Neural progenitor cell (in vitro differentiated cells): Measurements from ENCODE around the gene CFAP221. TPM values are rescaled to one million over a fixed set of nuclear protein-coding genes. Genes with fewer than 3 reads are reported as not detected.

Experiments
- DNase-seq: peaks from one replicate; pipeline ENCODE4 v3.0.0-alpha.2; 2016; ENCODE audit warnings: low spot score
- H2AFZ ChIP-seq: fragments of 200-600 bp; sonication (generic); replicated peaks from 2 replicates; pipeline ENCODE4 v1.6.1; 2016; ENCODE audit warnings: antibody characterized with exemption
- H3F3A ChIP-seq: fragments of 200-600 bp; sonication (generic); 2 replicates; pipeline ENCODE4 v1.6.1; 2016; ENCODE audit warnings: antibody characterized with exemption, low read depth
- H3K27ac ChIP-seq: fragments of 200-600 bp; sonication (generic); 2 replicates; pipeline ENCODE4 v1.5.1; 2016; ENCODE audit warnings: mild to moderate bottlenecking
- H3K27me3 ChIP-seq: fragments of 200-600 bp; sonication (generic); 2 replicates; pipeline ENCODE4 v1.6.1; 2016; ENCODE audit warnings: mild to moderate bottlenecking, moderate library complexity
- H3K36me3 ChIP-seq: fragments of 200-600 bp; sonication (generic); 2 replicates; pipeline ENCODE4 v1.5.1; 2016
- H3K4me1 ChIP-seq: fragments of 200-600 bp; sonication (generic); 2 replicates; pipeline ENCODE4 v1.6.1; 2016; ENCODE audit warnings: mixed run types
- H3K4me2 ChIP-seq: fragments of 200-600 bp; sonication (generic); 2 replicates; pipeline ENCODE4 v1.6.1; 2016
- H3K4me3 ChIP-seq: fragments of 200-600 bp; sonication (generic); 2 replicates; pipeline ENCODE4 v1.5.1; 2016
- H3K79me2 ChIP-seq: fragments of 200-600 bp; sonication (generic); 2 replicates; pipeline ENCODE4 v1.6.1; 2016; ENCODE audit warnings: low read depth
- H3K9ac ChIP-seq: fragments of 200-600 bp; sonication (generic); 2 replicates; pipeline ENCODE4 v1.6.1; 2016
- H3K9me3 ChIP-seq: fragments of 200-600 bp; sonication (generic); 2 replicates; pipeline ENCODE4 v1.5.1; 2016; ENCODE audit warnings: low read depth
- H4K20me1 ChIP-seq: fragments of 200-600 bp; sonication (generic); 2 replicates; pipeline ENCODE4 v1.6.1; 2016; ENCODE audit warnings: low read depth
- H3K27ac Mint-ChIP-seq: 3 replicates; pipeline ENCODE4 v1.8.0; 2021; ENCODE audit warnings: mixed read lengths
- H3K27me3 Mint-ChIP-seq: 2 replicates; pipeline ENCODE4 v1.8.0; 2022; ENCODE audit warnings: low read depth, mild to moderate bottlenecking, inconsistent platforms, moderate library complexity, mixed read lengths; ENCODE audit not compliant: insufficient read depth
- H3K36me3 Mint-ChIP-seq: 3 replicates; pipeline ENCODE4 v1.8.0; 2021; ENCODE audit warnings: mixed read lengths
- H3K4me1 Mint-ChIP-seq: 3 replicates; pipeline ENCODE4 v1.8.0; 2021; ENCODE audit warnings: mixed read lengths
- H3K4me3 Mint-ChIP-seq: 3 replicates; pipeline ENCODE4 v1.8.0; 2021; ENCODE audit warnings: mild to moderate bottlenecking, moderate library complexity, mixed read lengths
- H3K9me3 Mint-ChIP-seq: 3 replicates; pipeline ENCODE4 v1.8.0; 2020; ENCODE audit warnings: mixed read lengths
- EZH2 ChIP-seq: fragments of 200-600 bp; sonication (generic); IDR thresholded peaks from 2 replicates; pipeline ENCODE4 v1.6.1; 2017; ENCODE audit warnings: antibody characterized with exemption, mild to moderate bottlenecking, moderate library complexity
- EZH2phosphoT487 ChIP-seq: fragments of 200-600 bp; sonication (generic); IDR thresholded peaks from 2 replicates; pipeline ENCODE4 v1.6.1; 2017; ENCODE audit warnings: antibody characterized with exemption
- total RNA-seq: library from RNA; depleted of rRNA; stranded (reverse); fragments of >200 nt; gene quantifications from 2 replicates; pipeline ENCODE4 v1.2.3, GENCODE V29; 2015; ENCODE audit warnings: low replicate concordance
- TF ChIP-seq, protein P1 (sequence below): fragments of 200-600 bp; sonication (generic); IDR thresholded peaks from 2 replicates; pipeline ENCODE4 v1.5.1; 2017; ENCODE audit warnings: antibody characterized with exemption, mild to moderate bottlenecking

The CFAP221 gene
- total RNA-seq, 1 donor from 2014 or later, result 1.5 TPM

DNA sequence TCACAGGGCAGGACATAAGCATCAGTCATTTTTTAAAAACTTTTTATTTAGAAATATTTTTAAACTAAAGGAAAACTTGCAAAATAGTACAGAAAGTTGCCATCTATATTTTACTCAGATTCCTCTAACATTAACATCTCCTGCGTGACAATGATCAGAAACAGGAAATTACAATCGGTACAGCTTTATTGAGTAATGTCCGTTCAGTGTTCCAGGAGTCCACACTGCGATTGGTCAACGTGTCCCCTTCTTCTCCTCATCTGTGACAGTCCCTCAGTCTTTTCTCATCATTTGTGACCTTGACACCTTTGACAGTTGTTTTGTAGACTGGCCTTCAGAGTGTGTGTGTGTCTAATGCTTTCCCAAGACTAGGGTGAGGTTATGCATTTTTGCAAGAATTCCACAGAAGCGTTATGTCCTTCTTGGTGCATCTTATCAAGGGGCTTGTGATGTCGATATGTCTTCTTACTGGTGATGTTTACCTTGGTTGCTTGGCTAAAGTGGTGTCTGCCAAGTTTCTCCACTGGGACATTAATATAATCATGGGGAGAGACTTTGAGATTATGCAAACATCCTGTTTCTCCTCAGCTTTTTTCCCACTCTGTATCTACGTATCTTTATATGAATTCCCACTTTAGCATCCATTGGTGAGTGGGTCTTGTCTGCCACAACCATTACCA, 113.4 kb downstream of the CFAP221 start:
- no peak overlapping the region for H2AFZ ChIP-seq
- no peak overlapping the region for H3K27ac Mint-ChIP-seq
- no peaks in the 10 kb centered on the region for H3K36me3 Mint-ChIP-seq

DNA sequence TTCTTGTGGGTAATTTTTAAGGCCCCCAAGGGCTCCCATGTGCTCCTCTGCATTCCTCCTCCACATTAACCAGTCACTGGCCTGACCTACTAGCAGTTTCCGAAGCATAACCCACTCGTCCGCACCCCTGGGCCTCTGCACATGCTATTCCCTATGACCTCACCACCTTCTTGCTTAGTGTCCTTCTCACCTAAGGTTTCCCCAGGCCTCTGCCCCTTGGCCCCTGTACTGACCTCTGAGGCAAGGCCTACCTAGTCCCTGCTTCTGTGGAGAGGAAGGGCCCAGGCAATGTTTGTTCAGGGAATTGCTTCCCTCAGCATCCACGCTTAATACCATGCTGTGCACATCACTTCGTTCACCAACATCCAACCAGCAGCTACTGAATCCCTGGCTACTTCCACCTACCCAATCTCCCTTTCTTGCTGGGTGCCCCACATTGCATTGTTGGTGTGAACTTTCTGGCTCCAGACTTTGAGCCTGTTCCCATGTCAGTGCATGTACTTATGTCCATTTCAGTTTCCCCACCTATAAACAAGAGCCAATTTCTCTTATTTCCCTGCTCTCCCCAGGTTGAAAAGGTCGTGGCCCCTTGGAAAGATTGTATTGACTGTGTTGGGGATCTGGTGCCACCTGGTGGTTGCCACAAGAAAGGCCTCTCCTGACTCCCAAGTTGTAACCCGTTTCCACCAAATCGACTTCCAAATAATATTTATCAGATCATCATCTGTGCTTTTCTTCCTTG, 115.5 kb downstream of the CFAP221 start:
- Mint-ChIP-seq H3K9me3 (peaks cover 3% of the 10 kb centered on the region), H3K27me3 (no peaks in the 10 kb centered on the region), H3K36me3 (no peaks in the 10 kb centered on the region), H3K4me1 (peaks cover 11% of the 10 kb centered on the region), H3K4me3 (no peak overlapping the region), H3K27ac (no peak overlapping the region)
- no peaks in the 10 kb centered on the region for H3K79me2 ChIP-seq
- no peaks in the 10 kb centered on the region for H4K20me1 ChIP-seq
- no peaks in the 10 kb centered on the region for H3K4me1 ChIP-seq
- H3K4me3 ChIP-seq, result no peak overlapping the region
- no peaks in the 10 kb centered on the region for H3K36me3 ChIP-seq
- TF ChIP-seq, protein P1, sequence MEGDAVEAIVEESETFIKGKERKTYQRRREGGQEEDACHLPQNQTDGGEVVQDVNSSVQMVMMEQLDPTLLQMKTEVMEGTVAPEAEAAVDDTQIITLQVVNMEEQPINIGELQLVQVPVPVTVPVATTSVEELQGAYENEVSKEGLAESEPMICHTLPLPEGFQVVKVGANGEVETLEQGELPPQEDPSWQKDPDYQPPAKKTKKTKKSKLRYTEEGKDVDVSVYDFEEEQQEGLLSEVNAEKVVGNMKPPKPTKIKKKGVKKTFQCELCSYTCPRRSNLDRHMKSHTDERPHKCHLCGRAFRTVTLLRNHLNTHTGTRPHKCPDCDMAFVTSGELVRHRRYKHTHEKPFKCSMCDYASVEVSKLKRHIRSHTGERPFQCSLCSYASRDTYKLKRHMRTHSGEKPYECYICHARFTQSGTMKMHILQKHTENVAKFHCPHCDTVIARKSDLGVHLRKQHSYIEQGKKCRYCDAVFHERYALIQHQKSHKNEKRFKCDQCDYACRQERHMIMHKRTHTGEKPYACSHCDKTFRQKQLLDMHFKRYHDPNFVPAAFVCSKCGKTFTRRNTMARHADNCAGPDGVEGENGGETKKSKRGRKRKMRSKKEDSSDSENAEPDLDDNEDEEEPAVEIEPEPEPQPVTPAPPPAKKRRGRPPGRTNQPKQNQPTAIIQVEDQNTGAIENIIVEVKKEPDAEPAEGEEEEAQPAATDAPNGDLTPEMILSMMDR, result peak; percentile 92
- no peak for TF ChIP-seq EZH2
- TF ChIP-seq EZH2phosphoT487, result no peak
- no peak overlapping the region for H3K9ac ChIP-seq
- H3K27me3 ChIP-seq, result no peaks in the 10 kb centered on the region
- no peaks in the 10 kb centered on the region for H3F3A ChIP-seq
- H3K4me2 ChIP-seq, result no peak overlapping the region
- no peaks in the 10 kb centered on the region for H3K9me3 ChIP-seq
- H3K27ac ChIP-seq, result no peak overlapping the region
- H2AFZ ChIP-seq, result peak overlapping the region; percentile 59
- DNase-seq, result peak; percentile 62

More for the DNA sequence above, 113.4 kb downstream of the CFAP221 start:
- no peaks in the 10 kb centered on the region for H3K4me1 ChIP-seq
- H3K27ac ChIP-seq, result no peak overlapping the region
- H3K9me3 Mint-ChIP-seq, result no peaks in the 10 kb centered on the region
- H4K20me1 ChIP-seq, result no peaks in the 10 kb centered on the region
- H3K27me3 ChIP-seq, result no peaks in the 10 kb centered on the region
- TF ChIP-seq EZH2phosphoT487 (no peak), EZH2 (no peak)
- TF ChIP-seq, protein P1, result no peak
- H3K4me3 Mint-ChIP-seq, result no peak overlapping the region
- no peaks in the 10 kb centered on the region for H3F3A ChIP-seq
- H3K27me3 Mint-ChIP-seq, result no peaks in the 10 kb centered on the region
- no peak overlapping the region for H3K4me3 ChIP-seq
- no peak overlapping the region for H3K9ac ChIP-seq
- H3K79me2 ChIP-seq, result no peaks in the 10 kb centered on the region
- peaks cover 11% of the 10 kb centered on the region for H3K4me1 Mint-ChIP-seq
- no peaks in the 10 kb centered on the region for H3K36me3 ChIP-seq
- H3K4me2 ChIP-seq, result no peak overlapping the region
- DNase-seq, result no peak
- no peaks in the 10 kb centered on the region for H3K9me3 ChIP-seq

DNA sequence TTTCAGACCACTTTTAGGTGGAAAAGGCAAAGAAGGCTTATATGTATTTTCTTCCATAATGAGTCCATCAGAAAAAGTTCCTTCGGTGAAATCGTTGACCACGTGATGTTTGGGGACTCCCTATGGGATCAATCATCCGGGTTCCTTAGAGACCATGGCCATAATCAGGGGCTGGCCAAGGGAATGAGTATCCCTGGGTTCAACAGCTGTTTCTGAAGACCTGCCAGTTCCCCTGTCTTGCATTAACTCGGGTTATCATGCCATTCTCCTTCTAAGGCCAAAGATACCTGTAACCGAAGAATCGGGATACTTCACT, 116.1 kb downstream of the CFAP221 start:
- no peak overlapping the region for H3K27ac ChIP-seq
- peak overlapping the region; percentile 59 for H2AFZ ChIP-seq
- H3K27ac Mint-ChIP-seq, result no peak overlapping the region

More for the DNA sequence above, 116.1 kb downstream of the CFAP221 start:
- TF ChIP-seq EZH2phosphoT487 (no peak), EZH2 (no peak)
- TF ChIP-seq, protein P1, result no peak
- no peak overlapping the region for H3K9ac ChIP-seq
- no peaks in the 10 kb centered on the region for H3K9me3 ChIP-seq
- H3K4me1 ChIP-seq, result no peaks in the 10 kb centered on the region
- Mint-ChIP-seq H3K36me3 (no peaks in the 10 kb centered on the region), H3K4me3 (no peak overlapping the region), H3K4me1 (peaks cover 11% of the 10 kb centered on the region), H3K27me3 (no peaks in the 10 kb centered on the region), H3K9me3 (peaks cover 3% of the 10 kb centered on the region)
- H3F3A ChIP-seq, result no peaks in the 10 kb centered on the region
- H3K27me3 ChIP-seq, result no peaks in the 10 kb centered on the region
- DNase-seq, result no peak
- no peaks in the 10 kb centered on the region for H4K20me1 ChIP-seq
- no peaks in the 10 kb centered on the region for H3K36me3 ChIP-seq
- no peak overlapping the region for H3K4me3 ChIP-seq
- no peaks in the 10 kb centered on the region for H3K79me2 ChIP-seq
- H3K4me2 ChIP-seq, result no peak overlapping the region
